Measurements from ENCODE around the gene FAM53B.

The FAM53B gene

DNA sequence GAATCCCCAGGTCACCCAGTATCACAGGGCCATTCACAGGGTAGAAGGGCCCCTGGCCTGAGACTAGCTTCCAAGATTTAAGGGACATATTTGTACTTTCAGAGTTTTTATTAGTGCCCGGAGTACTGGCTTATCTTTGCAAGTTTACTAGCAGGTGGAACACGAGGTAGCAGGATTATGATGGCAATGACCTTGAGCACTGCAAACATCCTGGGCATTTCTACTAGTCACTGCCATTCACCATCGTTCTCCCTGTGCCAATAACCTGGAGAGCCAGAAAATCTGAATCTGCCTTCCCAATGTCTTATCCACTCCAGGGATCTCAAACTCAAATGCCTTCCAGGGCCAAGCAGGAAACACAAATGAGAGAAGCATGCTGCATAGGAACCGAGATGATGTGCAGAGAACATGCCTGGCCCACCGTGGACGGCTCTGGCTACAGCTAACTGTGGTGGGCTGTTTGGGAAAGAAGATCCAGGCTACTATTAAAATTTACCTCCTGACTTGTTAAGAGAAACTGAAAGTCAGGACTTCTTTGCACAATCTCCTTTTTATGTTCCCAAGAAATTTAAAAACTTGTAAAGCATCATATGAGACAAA lies 16.7 kb downstream of the FAM53B start:
- no peak overlapping the region for H3K4me3 ChIP-seq (ENCODE audit: low read depth, low read length)
- no peak overlapping the region for H3K27ac ChIP-seq
- no peaks in the 10 kb centered on the region for H3K9me3 ChIP-seq (ENCODE audit: severe bottlenecking)
- no peaks in the 10 kb centered on the region for H3K27me3 ChIP-seq (ENCODE audit: insufficient read depth, low read depth, severe bottlenecking)
- peaks cover 10% of the 10 kb centered on the region for H3K36me3 ChIP-seq
- DNase-seq = no peak
- TF ChIP-seq, protein P1, sequence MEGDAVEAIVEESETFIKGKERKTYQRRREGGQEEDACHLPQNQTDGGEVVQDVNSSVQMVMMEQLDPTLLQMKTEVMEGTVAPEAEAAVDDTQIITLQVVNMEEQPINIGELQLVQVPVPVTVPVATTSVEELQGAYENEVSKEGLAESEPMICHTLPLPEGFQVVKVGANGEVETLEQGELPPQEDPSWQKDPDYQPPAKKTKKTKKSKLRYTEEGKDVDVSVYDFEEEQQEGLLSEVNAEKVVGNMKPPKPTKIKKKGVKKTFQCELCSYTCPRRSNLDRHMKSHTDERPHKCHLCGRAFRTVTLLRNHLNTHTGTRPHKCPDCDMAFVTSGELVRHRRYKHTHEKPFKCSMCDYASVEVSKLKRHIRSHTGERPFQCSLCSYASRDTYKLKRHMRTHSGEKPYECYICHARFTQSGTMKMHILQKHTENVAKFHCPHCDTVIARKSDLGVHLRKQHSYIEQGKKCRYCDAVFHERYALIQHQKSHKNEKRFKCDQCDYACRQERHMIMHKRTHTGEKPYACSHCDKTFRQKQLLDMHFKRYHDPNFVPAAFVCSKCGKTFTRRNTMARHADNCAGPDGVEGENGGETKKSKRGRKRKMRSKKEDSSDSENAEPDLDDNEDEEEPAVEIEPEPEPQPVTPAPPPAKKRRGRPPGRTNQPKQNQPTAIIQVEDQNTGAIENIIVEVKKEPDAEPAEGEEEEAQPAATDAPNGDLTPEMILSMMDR (IDR thresholded peaks at IDR 0.05; ENCODE audit: low read depth, low read length) = no peak

DNA sequence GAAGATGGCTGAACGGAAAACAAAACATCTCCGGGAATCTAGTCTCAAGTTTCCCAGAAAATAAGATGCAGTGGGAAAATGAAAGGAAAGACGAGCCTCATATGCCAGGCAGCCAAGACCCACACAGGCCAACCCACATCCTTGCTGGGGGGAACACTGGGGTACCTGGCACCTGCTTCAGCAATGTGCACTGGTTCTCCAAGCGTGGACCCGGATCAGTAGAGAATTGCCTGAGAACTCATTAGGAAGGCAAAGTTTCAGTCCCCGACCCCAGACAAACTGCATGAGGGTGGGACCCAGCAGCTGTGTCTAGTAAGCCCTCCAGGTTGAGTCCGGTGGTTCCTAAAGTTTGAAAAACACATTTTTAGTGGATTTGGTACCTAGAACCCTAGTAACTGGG lies 18.4 kb downstream of the FAM53B start:
- TF ChIP-seq, protein P1 (IDR thresholded peaks at IDR 0.05; ENCODE audit: low read depth, low read length) = no peak
- no peak for DNase-seq

DNA sequence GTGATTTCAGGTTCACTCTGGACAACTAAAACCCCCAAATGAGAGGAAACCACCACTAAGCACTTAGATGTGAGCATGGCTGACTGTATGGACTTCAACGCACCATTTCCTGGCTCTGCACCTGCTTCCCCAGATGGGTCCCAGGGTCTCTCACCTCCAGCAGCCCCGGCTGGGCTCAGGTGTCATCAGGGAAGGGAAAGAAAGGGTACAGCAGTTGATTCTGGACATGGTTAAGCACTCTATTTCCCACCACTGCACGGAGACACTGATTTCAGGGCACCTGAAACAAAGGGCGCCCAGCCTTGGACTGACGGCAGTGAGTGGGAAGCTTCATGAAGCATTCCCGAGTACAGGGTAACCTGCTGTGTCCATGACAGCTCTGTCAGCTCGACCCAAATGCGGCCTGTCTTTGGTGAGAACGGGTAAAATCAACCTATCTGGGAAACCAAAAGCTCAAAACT lies 19.0 kb downstream of the FAM53B start:
- TF ChIP-seq, protein P1 (IDR thresholded peaks at IDR 0.05; ENCODE audit: low read depth, low read length) = no peak

More for the DNA sequence above, 18.4 kb downstream of the FAM53B start:
- H3K36me3 ChIP-seq = peaks cover 13% of the 10 kb centered on the region
- no peak overlapping the region for H3K4me3 ChIP-seq (ENCODE audit: low read depth, low read length)
- no peaks in the 10 kb centered on the region for H3K27me3 ChIP-seq (ENCODE audit: insufficient read depth, low read depth, severe bottlenecking)
- no peaks in the 10 kb centered on the region for H3K9me3 ChIP-seq (ENCODE audit: severe bottlenecking)
- H3K27ac ChIP-seq = no peak overlapping the region

DNA sequence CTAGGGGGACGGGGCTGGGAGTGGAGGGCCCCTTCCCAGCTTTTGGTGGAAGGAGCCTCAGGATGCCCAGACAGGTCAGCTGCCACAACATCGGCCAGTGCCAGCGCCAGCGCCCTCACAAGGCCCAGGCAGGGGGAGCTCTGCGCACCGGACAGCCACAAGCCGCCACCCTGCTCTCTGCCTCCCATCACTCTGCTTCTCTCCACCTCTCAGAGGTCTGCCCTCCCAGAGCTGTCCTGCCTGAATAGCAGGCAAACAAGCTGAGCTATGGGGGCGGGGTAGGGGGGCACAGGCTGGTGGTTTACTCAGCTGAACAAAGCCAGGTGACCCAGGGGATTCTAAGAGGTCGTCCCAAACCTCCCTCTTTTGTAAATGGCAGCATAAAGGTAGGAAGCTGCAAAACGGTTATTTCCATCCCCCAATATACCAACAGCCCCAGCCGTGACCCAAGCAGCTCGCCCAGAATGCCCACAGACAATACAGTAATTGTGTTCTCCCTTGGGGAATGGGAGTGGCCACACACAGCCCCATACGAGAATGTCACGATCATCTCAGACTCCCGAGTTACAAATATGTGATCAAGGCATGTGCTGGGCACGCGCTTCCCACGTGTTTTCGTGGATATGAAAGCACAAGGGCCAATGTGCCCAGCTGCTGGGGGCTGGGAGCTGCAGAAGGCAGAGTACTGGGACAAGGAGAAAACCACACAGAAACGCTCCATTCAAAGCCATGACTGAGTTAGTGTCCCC lies 19.7 kb downstream of the FAM53B start:
- no peaks in the 10 kb centered on the region for H3K9me3 ChIP-seq (ENCODE audit: severe bottlenecking)
- no peak overlapping the region for H3K4me3 ChIP-seq (ENCODE audit: low read depth, low read length)
- H3K27me3 ChIP-seq (ENCODE audit: insufficient read depth, low read depth, severe bottlenecking) = no peaks in the 10 kb centered on the region
- peaks cover 16% of the 10 kb centered on the region for H3K36me3 ChIP-seq
- TF ChIP-seq, protein P1 (IDR thresholded peaks at IDR 0.05; ENCODE audit: low read depth, low read length) = no peak
- DNase-seq = no peak
- no peak overlapping the region for H3K27ac ChIP-seq

More for the DNA sequence above, 19.0 kb downstream of the FAM53B start:
- no peak for DNase-seq
- no peaks in the 10 kb centered on the region for H3K27me3 ChIP-seq (ENCODE audit: insufficient read depth, low read depth, severe bottlenecking)
- no peaks in the 10 kb centered on the region for H3K9me3 ChIP-seq (ENCODE audit: severe bottlenecking)
- H3K4me3 ChIP-seq (ENCODE audit: low read depth, low read length) = no peak overlapping the region
- no peak overlapping the region for H3K27ac ChIP-seq
- peaks cover 16% of the 10 kb centered on the region for H3K36me3 ChIP-seq

GRCh38 chr10:124723826-124724225 lies 20.4 kb downstream of the FAM53B start:
- TF ChIP-seq, protein P1 (IDR thresholded peaks at IDR 0.05; ENCODE audit: low read depth, low read length) = no peak

More at GRCh38 chr10:124723826-124724225, 20.4 kb downstream of the FAM53B start:
- Histone ChIP-seq H3K9me3 (ENCODE audit: severe bottlenecking) (no peaks in the 10 kb centered on the region), H3K27me3 (ENCODE audit: insufficient read depth, low read depth, severe bottlenecking) (no peaks in the 10 kb centered on the region), H3K36me3 (peaks cover 16% of the 10 kb centered on the region), H3K4me3 (ENCODE audit: low read depth, low read length) (no peak overlapping the region), H3K27ac (no peak overlapping the region)
- no peak for DNase-seq

Measured in WERI-Rb-1 (cell line).